ENCODE data around the gene MTFP1. TPM values are rescaled to one million over a fixed set of nuclear protein-coding genes. Genes with fewer than 3 reads are reported as not detected.

The MTFP1 gene
- total and polyA plus RNA-seq, 9 of the 15 experiments (the other 6 are each of a cell fraction or from before 2014, with no cell fraction given): 10.7 to 52.0 (median 30.1) TPM

- TF ChIP-seq MEF2A (IDR thresholded peaks at IDR 0.05; ENCODE audit: control insufficient read depth, low read depth, low read length) (no peak), POLR2H (tag; IDR thresholded peaks at IDR 0.05; ENCODE audit: low read depth) (no peak), U2AF2 (optimal IDR thresholded peaks at IDR 0.05; ENCODE audit: low read depth, low read length) (no peak), CAMTA2 (CRISPR knock-in tag; conservative IDR thresholded peaks at IDR 0.05) (no peak), ZSCAN32 (CRISPR knock-in tag; IDR thresholded peaks at IDR 0.05) (no peak), HMG20B (CRISPR knock-in tag; IDR thresholded peaks at IDR 0.05) (no peak), TCF7 (IDR thresholded peaks at IDR 0.05; ENCODE audit: borderline replicate concordance) (no peak), BMI1 (IDR thresholded peaks at IDR 0.05; ENCODE audit: low read length) (no peak), HNRNPUL1 (IDR thresholded peaks at IDR 0.05; ENCODE audit: low read length) (no peak)
- TF ChIP-seq, protein P1, sequence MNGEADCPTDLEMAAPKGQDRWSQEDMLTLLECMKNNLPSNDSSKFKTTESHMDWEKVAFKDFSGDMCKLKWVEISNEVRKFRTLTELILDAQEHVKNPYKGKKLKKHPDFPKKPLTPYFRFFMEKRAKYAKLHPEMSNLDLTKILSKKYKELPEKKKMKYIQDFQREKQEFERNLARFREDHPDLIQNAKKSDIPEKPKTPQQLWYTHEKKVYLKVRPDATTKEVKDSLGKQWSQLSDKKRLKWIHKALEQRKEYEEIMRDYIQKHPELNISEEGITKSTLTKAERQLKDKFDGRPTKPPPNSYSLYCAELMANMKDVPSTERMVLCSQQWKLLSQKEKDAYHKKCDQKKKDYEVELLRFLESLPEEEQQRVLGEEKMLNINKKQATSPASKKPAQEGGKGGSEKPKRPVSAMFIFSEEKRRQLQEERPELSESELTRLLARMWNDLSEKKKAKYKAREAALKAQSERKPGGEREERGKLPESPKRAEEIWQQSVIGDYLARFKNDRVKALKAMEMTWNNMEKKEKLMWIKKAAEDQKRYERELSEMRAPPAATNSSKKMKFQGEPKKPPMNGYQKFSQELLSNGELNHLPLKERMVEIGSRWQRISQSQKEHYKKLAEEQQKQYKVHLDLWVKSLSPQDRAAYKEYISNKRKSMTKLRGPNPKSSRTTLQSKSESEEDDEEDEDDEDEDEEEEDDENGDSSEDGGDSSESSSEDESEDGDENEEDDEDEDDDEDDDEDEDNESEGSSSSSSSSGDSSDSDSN (IDR thresholded peaks at IDR 0.05; ENCODE audit: borderline replicate concordance in 1 of 2, low read depth in 2 of 2, low read length in 2 of 2): peak; percentile 71 to 85; a peak in 3 of 4 replicates
- TF ChIP-seq, protein P2, sequence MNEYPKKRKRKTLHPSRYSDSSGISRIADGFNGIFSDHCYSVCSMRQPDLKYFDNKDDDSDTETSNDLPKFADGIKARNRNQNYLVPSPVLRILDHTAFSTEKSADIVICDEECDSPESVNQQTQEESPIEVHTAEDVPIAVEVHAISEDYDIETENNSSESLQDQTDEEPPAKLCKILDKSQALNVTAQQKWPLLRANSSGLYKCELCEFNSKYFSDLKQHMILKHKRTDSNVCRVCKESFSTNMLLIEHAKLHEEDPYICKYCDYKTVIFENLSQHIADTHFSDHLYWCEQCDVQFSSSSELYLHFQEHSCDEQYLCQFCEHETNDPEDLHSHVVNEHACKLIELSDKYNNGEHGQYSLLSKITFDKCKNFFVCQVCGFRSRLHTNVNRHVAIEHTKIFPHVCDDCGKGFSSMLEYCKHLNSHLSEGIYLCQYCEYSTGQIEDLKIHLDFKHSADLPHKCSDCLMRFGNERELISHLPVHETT (CRISPR knock-in tag; conservative IDR thresholded peaks at IDR 0.05 in 1 of 2, IDR thresholded peaks at IDR 0.05 in 1 of 2): peak in 1 of 2 experiments; percentile 9; a peak in 1 of 4 replicates
- TF ChIP-seq, protein P3, sequence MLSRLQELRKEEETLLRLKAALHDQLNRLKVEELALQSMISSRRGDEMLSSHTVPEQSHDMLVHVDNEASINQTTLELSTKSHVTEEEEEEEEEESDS (CRISPR knock-in tag; IDR thresholded peaks at IDR 0.05): no peak
Measured at GRCh38 chr22:30425616-30426387, at the start of gene MTFP1 (continued).
